ENCODE results near the gene NEU1.
"Not testable (repeated sequence)": the region's sequence is repeated elsewhere in the genome, so short reads cannot be mapped to it uniquely, and the experiment has no call there.

The NEU1 gene

GRCh38 chr6:31874084-31874670, 11.6 kb upstream of the NEU1 start:
- no peaks in the 10 kb centered on the region for H3K36me3 Mint-ChIP-seq
- no peaks in the 10 kb centered on the region for H3K9me3 Mint-ChIP-seq
- no peak overlapping the region for H3K27ac Mint-ChIP-seq
- H3K4me1 Mint-ChIP-seq: peaks cover 11% of the 10 kb centered on the region
- no peak for DNase-seq
- CTCF ChIA-PET: no interaction called here
- H3K27me3 Mint-ChIP-seq: peaks cover 48% of the 10 kb centered on the region
- H3K4me3 Mint-ChIP-seq: no peak overlapping the region

DNA sequence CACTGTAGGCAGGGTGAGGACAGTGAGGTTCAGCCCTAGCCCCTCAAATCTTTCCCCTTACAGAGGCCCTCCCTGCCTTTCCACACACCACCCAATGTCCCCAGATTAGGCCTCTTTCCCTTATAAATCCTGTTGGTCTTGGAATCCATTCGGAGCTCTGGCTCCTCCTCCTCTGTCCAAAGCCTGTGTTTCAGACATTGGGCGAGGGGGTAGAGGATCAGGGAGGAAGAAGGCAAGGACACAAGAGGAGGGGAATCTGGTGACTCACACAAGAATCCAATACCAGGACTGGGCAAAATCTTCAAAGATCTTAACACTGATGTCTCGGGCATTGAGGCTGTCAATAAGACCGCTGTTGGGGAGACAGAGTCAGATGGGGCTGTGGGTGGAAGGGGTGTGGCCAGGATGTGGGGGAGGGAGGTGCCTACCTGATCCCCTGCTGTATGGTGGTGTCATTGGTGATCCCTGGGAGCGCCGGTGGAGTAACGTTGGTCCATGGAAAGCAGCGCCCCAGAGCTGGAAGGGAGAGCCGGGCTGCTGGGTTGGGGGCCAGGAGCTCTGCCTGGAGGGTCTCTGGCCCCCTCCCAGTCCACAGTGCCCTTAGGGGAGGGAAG, 8.5 kb upstream of the NEU1 start:
- no peak overlapping the region for H3K27ac Mint-ChIP-seq
- no peaks in the 10 kb centered on the region for H3K9me3 Mint-ChIP-seq
- CTCF ChIA-PET: no interaction called here
- DNase-seq: no peak
- H3K4me3 Mint-ChIP-seq: no peak overlapping the region
- H3K27me3 Mint-ChIP-seq: peaks cover 48% of the 10 kb centered on the region
- H3K36me3 Mint-ChIP-seq: no peaks in the 10 kb centered on the region
- peaks cover 11% of the 10 kb centered on the region for H3K4me1 Mint-ChIP-seq

DNA sequence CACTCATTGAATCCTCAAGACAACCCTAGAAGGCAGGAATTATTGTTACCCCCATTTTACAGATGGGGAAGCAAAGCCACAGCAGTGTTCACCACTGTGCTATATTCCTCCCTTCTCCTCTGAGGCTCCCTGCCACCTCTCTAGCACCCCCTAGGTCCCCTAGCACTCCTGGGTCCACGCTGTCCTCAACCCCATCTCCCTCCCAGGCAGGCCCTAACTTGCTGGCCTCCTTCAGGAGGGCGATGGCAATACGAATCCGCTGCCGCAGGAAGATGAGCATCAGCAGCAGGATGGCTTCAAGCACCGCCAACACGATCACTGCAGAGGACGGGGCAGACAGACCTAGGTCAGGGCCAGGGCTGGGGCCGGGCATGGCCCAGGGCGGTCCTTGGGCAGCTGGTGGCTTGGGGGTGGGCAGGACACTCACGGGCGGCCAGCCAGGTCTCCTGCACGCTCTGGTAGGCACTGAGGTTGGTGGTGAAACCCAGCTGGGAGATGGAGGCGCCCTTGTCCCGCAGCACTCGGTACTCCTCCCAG, 7.8 kb upstream of the NEU1 start:
- DNase-seq: no peak
- no peak overlapping the region for H3K4me3 Mint-ChIP-seq
- CTCF ChIA-PET: no interaction called here
- peaks cover 11% of the 10 kb centered on the region for H3K4me1 Mint-ChIP-seq
- no peaks in the 10 kb centered on the region for H3K9me3 Mint-ChIP-seq
- no peaks in the 10 kb centered on the region for H3K36me3 Mint-ChIP-seq
- H3K27ac Mint-ChIP-seq: no peak overlapping the region
- peaks cover 49% of the 10 kb centered on the region for H3K27me3 Mint-ChIP-seq

DNA sequence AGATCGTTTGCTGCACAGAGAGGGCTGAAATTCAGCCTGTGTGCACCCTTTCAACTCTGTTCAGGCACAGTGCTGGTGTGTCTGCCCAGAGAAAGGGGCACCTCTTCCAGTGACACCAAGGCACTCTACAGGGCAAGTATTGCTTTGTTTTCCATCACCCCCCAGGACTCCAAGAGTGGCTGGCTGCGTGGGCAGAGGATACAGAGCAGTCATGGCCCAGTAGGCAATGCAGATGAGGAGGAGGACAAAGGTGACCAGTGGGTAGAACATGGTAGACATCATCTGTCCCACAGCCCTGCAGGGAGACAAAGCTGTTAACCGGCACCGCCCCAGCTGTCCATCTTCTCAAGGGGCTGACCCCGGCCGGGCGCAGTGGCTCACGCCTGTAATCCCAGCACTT, 6.7 kb upstream of the NEU1 start:
- peaks cover 17% of the 10 kb centered on the region for H3K4me1 Mint-ChIP-seq
- H3K4me3 Mint-ChIP-seq: no peak overlapping the region
- H3K36me3 Mint-ChIP-seq: no peaks in the 10 kb centered on the region
- CTCF ChIA-PET: no interaction called here
- peaks cover 48% of the 10 kb centered on the region for H3K27me3 Mint-ChIP-seq
- no peak overlapping the region for H3K27ac Mint-ChIP-seq
- H3K9me3 Mint-ChIP-seq: no peaks in the 10 kb centered on the region
- DNase-seq: no peak

DNA sequence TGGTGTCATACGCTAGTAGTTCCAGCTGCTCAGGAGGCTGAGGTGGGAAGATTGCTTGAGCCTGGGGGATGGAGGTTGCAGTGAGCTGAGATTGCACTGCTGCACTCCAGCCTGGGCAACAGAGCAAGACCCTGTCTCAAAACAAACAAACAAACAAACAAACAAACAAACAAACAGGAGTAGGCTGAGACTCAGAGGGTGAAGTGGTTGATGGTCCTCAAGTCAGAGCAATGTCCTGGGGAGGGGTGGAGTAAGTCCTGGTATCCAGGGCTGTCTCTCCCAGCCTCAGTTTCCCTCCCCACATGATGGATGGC, 6.0 kb upstream of the NEU1 start:
- H3K4me3 Mint-ChIP-seq, H3K27ac Mint-ChIP-seq, H3K9me3 Mint-ChIP-seq, DNase-seq, CTCF ChIA-PET, H3K36me3 Mint-ChIP-seq: not testable (repeated sequence)
- H3K4me1 Mint-ChIP-seq: peaks cover 22% of the 10 kb centered on the region
- peaks cover 44% of the 10 kb centered on the region for H3K27me3 Mint-ChIP-seq

- DNase-seq: no peak
- Mint-ChIP-seq H3K4me3 (no peak overlapping the region), H3K27me3 (peaks cover 26% of the 10 kb centered on the region), H3K4me1 (peaks cover 29% of the 10 kb centered on the region), H3K36me3 (peaks cover 3% of the 10 kb centered on the region), H3K27ac (peak overlapping the region; percentile 87), H3K9me3 (no peaks in the 10 kb centered on the region)
- CTCF ChIA-PET: interaction anchor here (0.9 kb wide), 1 partner anchor 35 kb away, joined by 4 read pairs; no protein-coding TSS in a partner anchor
Measured at GRCh38 chr6:31865205-31866118, 2.8 kb upstream of the NEU1 start.

GRCh38 chr6:31864818-31865204, 2.2 kb upstream of the NEU1 start:
- H3K27me3 Mint-ChIP-seq: peaks cover 23% of the 10 kb centered on the region
- CTCF ChIA-PET: interaction anchor here (0.9 kb wide), 1 partner anchor 34 kb away, joined by 4 read pairs; no protein-coding TSS in a partner anchor
- H3K4me3 Mint-ChIP-seq: peak overlapping the region; percentile 23
- H3K9me3 Mint-ChIP-seq: no peaks in the 10 kb centered on the region
- peaks cover 28% of the 10 kb centered on the region for H3K4me1 Mint-ChIP-seq
- no peak for DNase-seq
- H3K36me3 Mint-ChIP-seq: peaks cover 6% of the 10 kb centered on the region
- H3K27ac Mint-ChIP-seq: peak overlapping the region; percentile 87

DNA sequence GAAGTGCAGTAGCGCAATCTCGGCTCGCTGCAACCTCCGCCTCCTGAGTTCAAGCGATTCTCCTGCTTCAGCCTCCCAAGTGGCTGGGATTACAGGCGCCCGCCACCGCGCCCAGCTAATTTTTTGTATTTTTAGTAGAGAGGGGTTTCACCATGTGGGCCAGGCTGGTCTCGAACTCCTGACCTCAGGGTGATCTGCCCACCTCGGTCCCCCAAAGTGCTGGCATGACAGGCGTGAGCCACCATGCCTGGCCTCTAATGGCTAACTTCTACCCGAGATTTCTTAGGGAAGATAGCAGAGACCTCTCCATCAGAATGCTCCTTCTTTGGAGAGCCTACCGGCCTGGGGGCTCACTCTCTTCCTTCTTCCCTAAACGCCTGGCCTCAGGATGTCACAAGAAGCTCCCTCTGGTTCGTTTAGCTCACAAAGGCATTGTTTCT, 1.5 kb upstream of the NEU1 start:
- CTCF ChIA-PET: interaction anchor here (1.4 kb wide), 2 partner anchors 33 to 87 kb away, joined by 3 to 5 read pairs; partner anchors contain the start of gene EHMT2
- Mint-ChIP-seq H3K27ac (peak overlapping the region; percentile 87), H3K4me3 (peak overlapping the region; percentile 88), H3K27me3 (peaks cover 18% of the 10 kb centered on the region), H3K4me1 (peaks cover 28% of the 10 kb centered on the region)
- not testable (repeated sequence) for DNase-seq, H3K36me3 Mint-ChIP-seq, H3K9me3 Mint-ChIP-seq

- Mint-ChIP-seq H3K36me3 (peaks cover 14% of the 10 kb centered on the region), H3K27ac (peak overlapping the region; percentile 87), H3K4me1 (peaks cover 28% of the 10 kb centered on the region), H3K27me3 (peaks cover 12% of the 10 kb centered on the region), H3K9me3 (no peaks in the 10 kb centered on the region), H3K4me3 (peak overlapping the region; percentile 88)
- CTCF ChIA-PET: no interaction called here
- DNase-seq: no peak
Measured at GRCh38 chr6:31861919-31862343, 690 bp downstream of the NEU1 start.

DNA sequence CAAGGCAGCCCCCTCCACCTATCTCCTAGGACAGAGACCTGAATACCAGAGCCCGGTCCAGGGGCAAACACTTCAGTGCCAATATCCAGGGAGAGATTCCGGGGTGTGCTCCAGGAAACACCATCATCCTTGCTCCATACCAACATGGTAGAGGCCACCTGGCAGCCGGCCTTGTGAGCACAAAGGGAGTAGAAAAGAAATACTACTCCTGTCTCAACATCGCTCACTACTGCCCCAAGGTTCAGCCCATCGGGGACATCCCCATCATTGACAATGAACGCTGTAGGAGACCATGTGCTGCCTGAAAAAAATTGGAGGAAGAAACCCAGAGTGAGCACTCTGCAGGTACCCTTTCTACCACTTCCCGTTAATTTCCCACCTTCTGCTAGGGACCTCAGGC, 1.5 kb downstream of the NEU1 start:
- Mint-ChIP-seq H3K27me3 (peaks cover 12% of the 10 kb centered on the region), H3K9me3 (no peaks in the 10 kb centered on the region), H3K4me1 (peaks cover 28% of the 10 kb centered on the region), H3K27ac (no peak overlapping the region), H3K36me3 (peaks cover 14% of the 10 kb centered on the region), H3K4me3 (peak overlapping the region; percentile 88)
- CTCF ChIA-PET: no interaction called here
- DNase-seq: no peak

- Mint-ChIP-seq H3K4me1 (peaks cover 28% of the 10 kb centered on the region), H3K4me3 (no peak overlapping the region), H3K27me3 (peaks cover 4% of the 10 kb centered on the region), H3K9me3 (no peaks in the 10 kb centered on the region), H3K36me3 (peaks cover 14% of the 10 kb centered on the region), H3K27ac (no peak overlapping the region)
- CTCF ChIA-PET: no interaction called here
- DNase-seq: no peak
Measured at GRCh38 chr6:31860349-31860748, 2.3 kb downstream of the NEU1 start.

DNA sequence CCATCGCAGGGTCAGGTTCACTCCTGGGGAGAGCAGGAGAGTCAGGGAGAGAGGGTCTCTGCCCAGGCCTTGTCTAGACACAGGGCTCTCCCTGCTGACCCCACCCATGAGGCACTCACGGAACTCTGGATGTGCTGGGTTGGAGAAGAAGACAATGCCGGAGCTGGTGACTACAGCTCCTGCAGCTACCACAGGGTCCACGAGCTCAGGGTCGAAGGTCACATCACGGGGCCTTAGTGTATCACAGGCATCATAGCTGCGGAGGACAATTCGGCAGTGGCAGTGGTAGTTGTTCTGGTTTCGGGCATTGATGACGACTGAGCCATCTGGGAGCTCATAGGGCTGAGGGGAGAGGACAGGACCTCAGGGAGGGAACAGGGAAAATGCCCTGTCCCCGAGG, 2.7 kb downstream of the NEU1 start:
- CTCF ChIA-PET: interaction anchor here (0.6 kb wide), 1 partner anchor 22 kb away, joined by 5 read pairs; no protein-coding TSS in a partner anchor

GRCh38 chr6:31858707-31859106, 3.9 kb downstream of the NEU1 start:
- H3K9me3 Mint-ChIP-seq: no peaks in the 10 kb centered on the region
- no peak overlapping the region for H3K27ac Mint-ChIP-seq
- no peak for DNase-seq
- CTCF ChIA-PET: no interaction called here
- H3K4me3 Mint-ChIP-seq: no peak overlapping the region
- peaks cover 15% of the 10 kb centered on the region for H3K4me1 Mint-ChIP-seq
- no peaks in the 10 kb centered on the region for H3K27me3 Mint-ChIP-seq
- H3K36me3 Mint-ChIP-seq: peaks cover 16% of the 10 kb centered on the region

More for the DNA sequence above, 2.7 kb downstream of the NEU1 start:
- no peak for DNase-seq
- Mint-ChIP-seq H3K9me3 (no peaks in the 10 kb centered on the region), H3K27me3 (no peaks in the 10 kb centered on the region), H3K27ac (no peak overlapping the region), H3K4me3 (peak overlapping the region; percentile 19), H3K36me3 (peaks cover 16% of the 10 kb centered on the region), H3K4me1 (peaks cover 24% of the 10 kb centered on the region)

GRCh38 chr6:31857774-31858173, 4.8 kb downstream of the NEU1 start:
- DNase-seq, H3K4me3 Mint-ChIP-seq, H3K27me3 Mint-ChIP-seq, H3K27ac Mint-ChIP-seq, H3K9me3 Mint-ChIP-seq, CTCF ChIA-PET: not testable (repeated sequence)
- Mint-ChIP-seq H3K4me1 (peaks cover 12% of the 10 kb centered on the region), H3K36me3 (peaks cover 16% of the 10 kb centered on the region)
